Measurements from ENCODE around the gene SPOCK2.
"Not testable (repeated sequence)": the region's sequence is repeated elsewhere in the genome, so short reads cannot be mapped to it uniquely, and the experiment has no call there.

SPOCK2 gene

GRCh38 chr10:72087969-72088888 is at the start of gene SPOCK2:
TSS of gene SPOCK2 (minus strand) at chr10:72088551. CDS start at chr10:72088328, 223 bp downstream.
- DNase-seq: peak; percentile 61

GRCh38 chr10:72137583-72137982 is 49.2 kb upstream of the SPOCK2 start:
- DNase-seq: no peak

GRCh38 chr10:72136225-72136624 is 47.9 kb upstream of the SPOCK2 start:
- not testable (repeated sequence) for DNase-seq

GRCh38 chr10:72134785-72135767 is 46.7 kb upstream of the SPOCK2 start:
- no peak for DNase-seq

GRCh38 chr10:72133517-72133916 is 45.2 kb upstream of the SPOCK2 start:
- no peak for DNase-seq

GRCh38 chr10:72132854-72133253 is 44.5 kb upstream of the SPOCK2 start:
- DNase-seq: no peak

- DNase-seq: no peak
Observed at GRCh38 chr10:72127571-72127970, 39.2 kb upstream of the SPOCK2 start.

- no peak for DNase-seq
Observed at GRCh38 chr10:72126872-72127232, 38.5 kb upstream of the SPOCK2 start.

GRCh38 chr10:72126184-72126871 is 38.0 kb upstream of the SPOCK2 start:
- no peak for DNase-seq

- DNase-seq: no peak
Observed at GRCh38 chr10:72124989-72125388, 36.6 kb upstream of the SPOCK2 start.

- DNase-seq: no peak
Observed at GRCh38 chr10:72124381-72124780, 36.0 kb upstream of the SPOCK2 start.

- no peak for DNase-seq
Observed at GRCh38 chr10:72123616-72124015, 35.3 kb upstream of the SPOCK2 start.

- no peak for DNase-seq
Observed at GRCh38 chr10:72122221-72122620, 33.9 kb upstream of the SPOCK2 start.

GRCh38 chr10:72121389-72121788 is 33.0 kb upstream of the SPOCK2 start:
- DNase-seq: no peak

GRCh38 chr10:72116372-72116771 is 28.0 kb upstream of the SPOCK2 start:
- no peak for DNase-seq

- DNase-seq: no peak
Observed at GRCh38 chr10:72114706-72115450, 26.5 kb upstream of the SPOCK2 start.

GRCh38 chr10:72110673-72111401 is 22.5 kb upstream of the SPOCK2 start:
- DNase-seq: no peak

- no peak for DNase-seq
Observed at GRCh38 chr10:72109636-72110157, 21.3 kb upstream of the SPOCK2 start.

- no peak for DNase-seq
Observed at GRCh38 chr10:72108830-72109635, 20.7 kb upstream of the SPOCK2 start.

GRCh38 chr10:72108004-72108370 is 19.6 kb upstream of the SPOCK2 start:
- not testable (repeated sequence) for DNase-seq

Measured in activated CD4-positive, alpha-beta T cell treated with anti-CD3 and anti-CD28 coated beads for 1 hour (primary cell).